DOHH2 (cell line): ENCODE data around the gene COPZ1.

Source experiments
- CTCF ChIP-seq: fragments of 200-600 bp; sonication (generic); IDR thresholded peaks from one replicate; pipeline ENCODE4 v1.5.1; 2014; ENCODE audit warnings: antibody characterized with exemption, mild to moderate bottlenecking, low read depth, low read length; ENCODE audit not compliant: poor library complexity, severe bottlenecking
- EZH2phosphoT487 ChIP-seq: fragments of 200-600 bp; sonication (generic); IDR thresholded peaks from 2 replicates; pipeline ENCODE4 v1.6.1; 2017; ENCODE audit warnings: borderline replicate concordance, mild to moderate bottlenecking, antibody characterized with exemption, low read length, moderate library complexity, mixed read lengths

- no peak for TF ChIP-seq CTCF
- no peak for TF ChIP-seq EZH2phosphoT487
Measured at GRCh38 chr12:54328595-54329337, 3.8 kb downstream of the COPZ1 start.
